Measurements from ENCODE around the gene ZSWIM1. TPM values are rescaled to one million over a fixed set of nuclear protein-coding genes. Genes with fewer than 3 reads are reported as not detected.

ZSWIM1 gene
- total RNA-seq, 2 donors from 2014 or later, result 11.6 to 12.5 TPM

- Histone ChIP-seq H3K9me3 (ENCODE audit: control insufficient read depth, low read length) (no peaks in the 10 kb centered on the region), H3K9ac (ENCODE audit: extremely low read depth, low read length, poor library complexity, severe bottlenecking) (peak overlapping the region; percentile 72), H3K27ac (ENCODE audit: low read depth, low read length) (peak overlapping the region; percentile 95), H3K4me3 (ENCODE audit: low read length) (peak overlapping the region; percentile 89), H3K36me3 (ENCODE audit: control insufficient read depth, insufficient read depth, low read length) (peaks cover 22% of the 10 kb centered on the region), H3K4me1 (ENCODE audit: control insufficient read depth, insufficient read depth, low read length) (peaks cover 4% of the 10 kb centered on the region), H3K27me3 (ENCODE audit: control insufficient read depth, insufficient read depth, low read length, poor library complexity, severe bottlenecking) (peaks cover 6% of the 10 kb centered on the region)
- Mint-ChIP-seq H3K4me3 (peak overlapping the region; percentile 71), H3K9me3 (no peaks in the 10 kb centered on the region), H3K27me3 (ENCODE audit: insufficient read depth) (peaks cover 18% of the 10 kb centered on the region), H3K27ac (no peak overlapping the region), H3K4me1 (peaks cover 12% of the 10 kb centered on the region), H3K36me3 (ENCODE audit: low read depth) (peaks cover 14% of the 10 kb centered on the region)
- no peak for TF ChIP-seq CTCF (conservative IDR thresholded peaks at IDR 0.05)
- WGBS, 2 experiments (ENCODE audit: insufficient coverage in 1 of 2, insufficient read length in 1 of 2), result 42 to 44% methylated on average over 4 of the region's 4 CpGs
- DNase-seq, result no peak
Observed at GRCh38 chr20:45912344-45912682, 31.3 kb downstream of the ZSWIM1 start.

- no peak for DNase-seq
- Mint-ChIP-seq H3K4me1 (peaks cover 12% of the 10 kb centered on the region), H3K36me3 (ENCODE audit: low read depth) (peaks cover 6% of the 10 kb centered on the region), H3K27ac (no peak overlapping the region), H3K9me3 (no peaks in the 10 kb centered on the region), H3K4me3 (no peak overlapping the region), H3K27me3 (ENCODE audit: insufficient read depth) (peaks cover 20% of the 10 kb centered on the region)
- Histone ChIP-seq H3K27me3 (ENCODE audit: control insufficient read depth, insufficient read depth, low read length, poor library complexity, severe bottlenecking) (peaks cover 6% of the 10 kb centered on the region), H3K36me3 (ENCODE audit: control insufficient read depth, insufficient read depth, low read length) (peaks cover 14% of the 10 kb centered on the region), H3K9me3 (ENCODE audit: control insufficient read depth, low read length) (no peaks in the 10 kb centered on the region), H3K9ac (ENCODE audit: extremely low read depth, low read length, poor library complexity, severe bottlenecking) (no peak overlapping the region), H3K27ac (ENCODE audit: low read depth, low read length) (no peak overlapping the region), H3K4me1 (ENCODE audit: control insufficient read depth, insufficient read depth, low read length) (peaks cover 4% of the 10 kb centered on the region), H3K4me3 (ENCODE audit: low read length) (no peak overlapping the region)
- WGBS, 2 experiments (ENCODE audit: insufficient coverage in 1 of 2, insufficient read length in 1 of 2), result 93 to 100% methylated on average over 1 to 4 of the region's 5 CpGs
- TF ChIP-seq CTCF (conservative IDR thresholded peaks at IDR 0.05), result no peak
Observed at GRCh38 chr20:45913116-45913515, 32.1 kb downstream of the ZSWIM1 start.

- H3K27ac ChIP-seq (ENCODE audit: low read depth, low read length), result no peak overlapping the region
- no peaks in the 10 kb centered on the region for H3K36me3 ChIP-seq (ENCODE audit: control insufficient read depth, insufficient read depth, low read length)
- no peaks in the 10 kb centered on the region for H3K9me3 ChIP-seq (ENCODE audit: control insufficient read depth, low read length)
- H3K4me3 ChIP-seq (ENCODE audit: low read length), result no peak overlapping the region
- Mint-ChIP-seq H3K27me3 (ENCODE audit: insufficient read depth) (peaks cover 30% of the 10 kb centered on the region), H3K9me3 (no peaks in the 10 kb centered on the region), H3K4me1 (peaks cover 7% of the 10 kb centered on the region), H3K27ac (no peak overlapping the region), H3K36me3 (ENCODE audit: low read depth) (no peaks in the 10 kb centered on the region), H3K4me3 (no peak overlapping the region)
- H3K27me3 ChIP-seq (ENCODE audit: control insufficient read depth, insufficient read depth, low read length, poor library complexity, severe bottlenecking), result peaks cover 6% of the 10 kb centered on the region
- no peak overlapping the region for H3K9ac ChIP-seq (ENCODE audit: extremely low read depth, low read length, poor library complexity, severe bottlenecking)
- H3K4me1 ChIP-seq (ENCODE audit: control insufficient read depth, insufficient read depth, low read length), result no peaks in the 10 kb centered on the region
- DNase-seq, result no peak
- TF ChIP-seq CTCF (conservative IDR thresholded peaks at IDR 0.05), result no peak
- WGBS, 2 experiments (ENCODE audit: insufficient coverage in 1 of 2, insufficient read length in 1 of 2), result 89 to 94% methylated on average over 3 to 5 of the region's 5 CpGs
Observed at GRCh38 chr20:45917790-45918141, 36.7 kb downstream of the ZSWIM1 start.
